ENCODE measurements around the gene RTL1.

RTL1 gene

DNA sequence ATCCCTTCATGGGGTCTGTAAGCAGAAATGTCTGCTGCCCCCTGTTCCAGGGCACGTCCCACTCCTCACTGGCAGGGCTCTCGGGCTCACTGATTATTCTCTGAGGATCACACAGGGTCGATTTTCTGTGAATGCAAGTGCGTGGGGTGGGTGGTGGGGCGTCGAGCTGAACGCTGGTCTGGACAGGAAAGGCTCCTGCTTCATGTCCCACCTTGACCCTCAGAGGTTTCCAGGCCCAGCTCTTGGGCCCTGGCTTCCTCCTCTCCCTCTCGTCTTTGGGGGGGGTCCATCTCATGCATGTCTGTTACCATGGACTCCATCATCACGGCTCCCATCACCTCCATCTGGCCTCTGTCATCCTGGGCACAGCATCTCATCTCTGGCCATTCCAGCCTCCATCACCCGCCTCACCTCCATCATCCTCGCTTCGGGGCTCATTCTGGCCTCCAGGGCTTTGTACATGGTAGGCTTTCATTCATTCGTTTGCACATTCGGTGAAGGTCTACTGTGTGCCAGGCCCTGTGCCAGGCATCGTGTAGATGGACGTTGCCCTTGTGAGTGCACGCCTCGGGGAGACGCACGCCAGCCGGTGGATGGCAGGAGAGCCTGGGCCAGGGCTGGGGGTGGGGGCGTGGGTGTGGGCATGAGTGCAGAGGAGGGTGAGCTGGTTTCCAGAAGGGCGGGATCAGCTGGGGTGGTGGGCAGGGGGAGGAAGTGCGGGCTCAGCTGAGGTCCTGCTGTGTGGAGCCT, 34.7 kb downstream of the RTL1 start:
- H3K9me3 Mint-ChIP-seq: no peaks in the 10 kb centered on the region
- H3K27ac Mint-ChIP-seq: no peak overlapping the region
- no peaks in the 10 kb centered on the region for H3K27me3 Mint-ChIP-seq (ENCODE audit: low read depth)
- H3K4me3 Mint-ChIP-seq: no peak overlapping the region
- H3K36me3 Mint-ChIP-seq (ENCODE audit: low read depth): no peaks in the 10 kb centered on the region
- no peaks in the 10 kb centered on the region for H3K4me1 Mint-ChIP-seq (ENCODE audit: low read depth)

DNA sequence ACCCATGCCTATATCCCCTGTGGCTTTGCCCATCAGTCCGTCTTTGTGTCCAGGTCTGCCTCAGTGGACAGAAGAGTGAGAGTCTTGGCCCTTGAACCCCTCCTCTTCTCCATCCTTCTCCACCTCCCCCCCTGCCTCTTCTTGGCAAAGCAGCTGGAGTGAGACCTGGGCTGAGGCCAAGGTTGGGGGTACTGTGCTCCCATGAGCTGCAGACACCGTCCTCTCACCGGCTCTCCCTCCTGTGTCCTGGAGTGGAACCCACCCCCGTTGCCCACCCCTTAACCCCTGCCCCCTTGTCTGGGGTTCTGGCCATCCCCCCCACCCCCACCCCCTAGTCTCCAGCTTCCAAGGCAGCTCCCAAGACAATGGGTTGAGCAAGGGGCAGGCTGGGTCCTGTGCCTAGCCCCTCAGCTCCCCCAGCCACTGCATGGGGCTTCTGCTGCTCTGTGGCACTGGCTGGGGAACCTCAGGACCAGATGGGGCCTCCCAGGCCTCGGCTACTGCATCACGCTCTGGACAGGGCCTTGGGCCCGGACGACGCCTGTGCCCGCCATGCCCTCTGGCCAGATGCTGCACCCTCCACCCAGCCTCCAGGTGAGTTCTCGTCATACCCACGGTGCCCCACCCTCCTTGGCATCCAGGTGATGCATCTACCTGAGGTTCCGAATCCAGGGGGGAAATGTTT, 35.7 kb downstream of the RTL1 start:
- H3K4me3 Mint-ChIP-seq: no peak overlapping the region
- no peaks in the 10 kb centered on the region for H3K9me3 Mint-ChIP-seq
- no peaks in the 10 kb centered on the region for H3K27me3 Mint-ChIP-seq (ENCODE audit: low read depth)
- H3K36me3 Mint-ChIP-seq (ENCODE audit: low read depth): no peaks in the 10 kb centered on the region
- H3K27ac Mint-ChIP-seq: no peak overlapping the region
- H3K4me1 Mint-ChIP-seq (ENCODE audit: low read depth): no peaks in the 10 kb centered on the region

DNA sequence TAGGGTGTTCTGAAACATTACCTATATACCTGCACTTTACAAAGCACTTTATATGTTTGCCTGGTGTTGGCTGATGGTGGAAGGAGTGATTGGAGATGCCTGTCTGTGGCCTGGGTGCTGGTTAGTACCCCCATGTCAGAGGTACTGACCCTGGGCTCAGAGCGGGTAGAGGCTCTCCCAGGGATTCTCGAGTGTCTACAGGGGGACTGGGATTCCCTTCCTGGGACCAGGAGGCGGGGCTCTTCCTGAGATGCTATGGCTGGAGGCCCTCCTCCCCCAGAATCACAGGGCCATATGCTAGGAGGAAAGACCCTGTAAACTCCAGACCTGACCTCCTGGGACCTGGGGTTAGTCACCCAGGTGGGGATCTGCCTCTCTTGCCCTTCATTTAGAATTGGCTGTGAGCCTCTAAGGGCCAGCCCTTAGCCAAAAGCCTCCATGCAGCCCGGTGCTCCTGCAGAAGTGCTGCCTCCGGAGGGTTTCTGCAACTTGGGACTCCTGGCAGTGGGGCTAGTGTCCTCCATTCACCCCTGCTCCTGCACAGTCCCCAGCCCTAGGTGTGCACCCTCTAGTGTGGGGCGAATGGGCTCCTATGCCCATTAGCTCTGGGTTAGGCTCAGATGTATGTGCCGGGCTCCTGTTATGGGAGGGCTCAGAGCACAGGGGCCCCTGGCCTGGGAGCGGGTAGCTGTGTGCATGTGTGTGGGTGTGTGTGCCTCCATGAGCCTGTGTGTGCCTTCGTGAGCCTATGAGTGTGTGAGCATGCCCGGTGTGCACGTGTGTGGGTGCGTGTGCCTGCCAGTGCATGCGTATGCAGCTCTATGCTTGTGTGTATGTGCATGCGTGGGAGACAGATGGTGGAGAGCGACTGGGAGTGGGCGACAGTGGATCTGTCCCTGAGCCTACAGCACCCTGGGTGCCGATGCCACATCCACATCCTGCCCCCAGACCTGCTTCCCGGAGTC, 36.6 kb downstream of the RTL1 start:
- Mint-ChIP-seq H3K9me3 (no peaks in the 10 kb centered on the region), H3K4me1 (ENCODE audit: low read depth) (no peaks in the 10 kb centered on the region), H3K27me3 (ENCODE audit: low read depth) (no peaks in the 10 kb centered on the region), H3K4me3 (no peak overlapping the region), H3K36me3 (ENCODE audit: low read depth) (no peaks in the 10 kb centered on the region), H3K27ac (no peak overlapping the region)

DNA sequence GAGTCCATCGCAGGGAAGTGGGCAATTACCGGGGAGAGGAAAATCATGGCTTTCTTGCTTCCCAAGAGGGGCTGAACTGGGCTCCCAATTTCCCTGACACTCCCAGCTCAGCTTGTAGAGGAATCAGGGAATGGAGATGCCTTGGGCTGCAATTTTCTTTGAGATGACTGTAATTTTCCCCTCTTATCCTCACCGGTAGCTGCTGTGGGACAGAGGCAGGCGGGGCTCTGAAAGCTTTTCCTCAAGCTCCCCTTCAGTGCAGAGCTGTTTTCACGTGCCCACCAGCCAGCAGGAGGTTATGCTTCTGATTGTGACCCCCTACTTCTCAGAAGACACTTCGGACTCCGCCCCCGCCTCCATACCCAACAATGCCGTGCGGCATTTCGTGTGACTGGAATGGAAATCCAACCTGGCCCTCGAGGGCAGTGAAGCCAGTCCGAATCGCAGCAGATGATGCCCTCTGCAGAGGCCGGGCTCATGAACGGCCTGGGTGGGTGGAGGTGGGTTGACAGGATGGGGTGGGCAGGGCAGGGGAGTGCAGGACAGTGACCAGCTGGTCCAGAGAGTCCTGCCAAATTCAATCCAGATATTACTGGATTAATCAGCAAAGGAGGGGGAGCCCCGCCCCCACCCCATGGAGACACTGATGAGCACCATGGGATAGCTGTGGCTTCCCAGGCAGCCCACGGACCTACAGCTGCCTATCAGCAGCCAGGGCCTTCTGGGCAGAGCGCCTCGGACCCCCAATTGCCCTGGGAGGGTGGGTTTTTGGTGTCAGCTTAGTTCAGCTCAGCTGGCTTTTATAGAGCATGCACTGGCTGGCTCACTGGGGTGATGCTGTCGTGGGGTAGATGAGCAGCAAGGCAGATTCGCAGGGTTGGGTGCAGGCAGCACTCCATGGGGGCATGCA, 37.6 kb downstream of the RTL1 start:
- H3K4me3 Mint-ChIP-seq: no peak overlapping the region
- H3K4me1 Mint-ChIP-seq (ENCODE audit: low read depth): no peaks in the 10 kb centered on the region

DNA sequence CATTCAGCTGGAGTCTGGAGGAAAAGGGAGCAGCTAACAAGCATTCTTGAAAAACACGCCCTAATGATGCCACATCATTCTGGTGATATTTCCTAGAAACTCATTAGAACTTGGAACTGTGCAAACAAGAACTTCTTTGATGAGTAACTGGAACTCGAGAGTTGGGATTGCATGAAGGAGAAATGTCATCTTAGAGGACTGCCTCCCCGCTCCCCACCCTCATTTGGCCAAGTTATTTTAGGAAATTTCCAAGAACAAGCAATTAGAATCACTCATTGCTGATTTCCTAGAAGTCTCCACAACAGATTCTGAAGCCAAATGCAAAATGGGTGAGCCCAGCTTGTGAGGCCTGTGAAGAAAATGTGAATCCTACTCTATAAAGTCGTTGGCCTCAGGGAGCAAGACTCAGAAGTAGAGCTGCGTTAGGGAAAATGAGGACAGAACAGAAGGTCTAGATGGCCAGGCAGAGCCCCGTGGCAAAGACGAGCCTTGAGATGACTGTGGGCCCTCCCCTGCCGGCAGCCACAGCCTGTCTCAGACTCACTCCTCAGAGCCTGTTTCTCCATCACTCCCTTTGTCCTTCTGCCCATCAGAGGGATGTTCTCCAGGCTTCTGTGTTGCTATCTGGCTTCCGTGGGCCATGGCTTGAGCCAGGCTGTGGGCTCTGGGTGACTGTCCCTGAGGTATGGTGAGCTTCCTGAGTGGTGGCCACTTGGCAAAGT, 38.4 kb downstream of the RTL1 start:
- no peaks in the 10 kb centered on the region for H3K9me3 Mint-ChIP-seq
- no peaks in the 10 kb centered on the region for H3K4me1 Mint-ChIP-seq (ENCODE audit: low read depth)
- H3K27ac Mint-ChIP-seq: no peak overlapping the region
- H3K27me3 Mint-ChIP-seq (ENCODE audit: low read depth): no peaks in the 10 kb centered on the region
- no peaks in the 10 kb centered on the region for H3K36me3 Mint-ChIP-seq (ENCODE audit: low read depth)
- no peak overlapping the region for H3K4me3 Mint-ChIP-seq

More for the DNA sequence above, 37.6 kb downstream of the RTL1 start:
- Mint-ChIP-seq H3K9me3 (no peaks in the 10 kb centered on the region), H3K27me3 (ENCODE audit: low read depth) (no peaks in the 10 kb centered on the region), H3K36me3 (ENCODE audit: low read depth) (no peaks in the 10 kb centered on the region), H3K27ac (no peak overlapping the region)

DNA sequence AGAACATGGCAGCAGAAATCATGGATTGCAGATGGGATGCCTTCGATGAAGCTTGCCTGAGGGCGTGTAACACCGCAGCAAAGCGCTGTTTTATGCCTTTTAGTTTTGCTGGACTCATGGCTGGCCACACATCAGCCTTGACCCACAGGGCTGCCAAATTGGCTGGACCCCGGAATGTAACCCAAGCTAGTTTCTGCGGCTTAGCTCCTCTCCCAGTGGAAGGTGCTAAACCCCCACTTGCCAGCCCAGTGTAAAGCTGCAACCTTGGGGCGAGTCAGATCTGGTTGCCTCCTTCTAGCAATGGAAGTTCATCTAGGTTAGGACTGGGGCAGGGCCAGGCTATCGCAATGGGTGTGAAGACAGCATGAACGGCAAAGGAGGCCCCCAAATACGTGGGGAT, 39.3 kb downstream of the RTL1 start:
- no peaks in the 10 kb centered on the region for H3K4me1 Mint-ChIP-seq (ENCODE audit: low read depth)
- no peaks in the 10 kb centered on the region for H3K27me3 Mint-ChIP-seq (ENCODE audit: low read depth)
- H3K9me3 Mint-ChIP-seq: no peaks in the 10 kb centered on the region
- no peak overlapping the region for H3K4me3 Mint-ChIP-seq
- H3K27ac Mint-ChIP-seq: no peak overlapping the region
- H3K36me3 Mint-ChIP-seq (ENCODE audit: low read depth): no peaks in the 10 kb centered on the region

DNA sequence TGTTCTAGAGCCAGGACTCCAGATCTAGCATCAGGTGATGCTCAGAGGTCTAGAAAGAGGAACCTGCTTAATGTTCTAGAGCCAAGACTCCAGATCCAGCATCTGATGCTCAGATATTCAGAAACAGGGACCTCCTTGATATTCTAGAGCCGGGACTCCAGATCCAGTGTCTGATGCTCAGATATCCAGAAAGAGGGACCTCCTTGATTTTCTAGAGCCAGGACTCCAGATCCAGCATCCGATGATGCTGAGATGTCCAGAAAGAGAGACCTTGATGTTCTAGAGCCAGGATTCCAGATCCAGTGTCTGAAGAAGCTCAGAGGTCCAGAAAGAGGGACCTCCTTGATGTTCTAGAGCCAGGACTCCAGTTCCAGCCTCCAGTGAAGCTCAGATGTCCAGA, 40.7 kb downstream of the RTL1 start:
- H3K27me3 Mint-ChIP-seq (ENCODE audit: low read depth): no peaks in the 10 kb centered on the region
- no peaks in the 10 kb centered on the region for H3K4me1 Mint-ChIP-seq (ENCODE audit: low read depth)
- no peaks in the 10 kb centered on the region for H3K36me3 Mint-ChIP-seq (ENCODE audit: low read depth)
- no peak overlapping the region for H3K4me3 Mint-ChIP-seq
- no peak overlapping the region for H3K27ac Mint-ChIP-seq
- no peaks in the 10 kb centered on the region for H3K9me3 Mint-ChIP-seq

DNA sequence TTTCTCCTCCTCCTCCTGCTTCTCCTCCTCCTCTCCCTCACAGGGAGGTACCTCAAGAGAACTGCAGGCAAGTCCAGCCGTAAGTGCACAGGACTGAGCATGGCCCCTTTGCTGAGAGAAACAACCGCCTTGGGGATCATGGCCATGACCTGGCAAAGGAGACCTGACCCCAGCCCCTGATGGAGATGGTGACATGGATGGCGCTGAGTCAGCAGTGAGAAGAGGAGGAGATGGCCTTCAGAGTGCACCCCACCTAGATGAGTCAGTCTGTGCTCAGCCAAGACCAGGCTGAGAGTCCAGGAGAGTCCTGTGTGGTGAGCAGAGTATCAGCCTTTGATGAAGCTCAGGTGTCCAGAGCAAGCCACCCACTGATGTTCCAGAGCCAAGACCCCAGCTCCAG, 41.2 kb downstream of the RTL1 start:
- H3K27ac Mint-ChIP-seq: no peak overlapping the region
- H3K36me3 Mint-ChIP-seq (ENCODE audit: low read depth): no peaks in the 10 kb centered on the region
- H3K27me3 Mint-ChIP-seq (ENCODE audit: low read depth): no peaks in the 10 kb centered on the region
- H3K4me1 Mint-ChIP-seq (ENCODE audit: low read depth): no peaks in the 10 kb centered on the region
- H3K9me3 Mint-ChIP-seq: no peaks in the 10 kb centered on the region
- no peak overlapping the region for H3K4me3 Mint-ChIP-seq

DNA sequence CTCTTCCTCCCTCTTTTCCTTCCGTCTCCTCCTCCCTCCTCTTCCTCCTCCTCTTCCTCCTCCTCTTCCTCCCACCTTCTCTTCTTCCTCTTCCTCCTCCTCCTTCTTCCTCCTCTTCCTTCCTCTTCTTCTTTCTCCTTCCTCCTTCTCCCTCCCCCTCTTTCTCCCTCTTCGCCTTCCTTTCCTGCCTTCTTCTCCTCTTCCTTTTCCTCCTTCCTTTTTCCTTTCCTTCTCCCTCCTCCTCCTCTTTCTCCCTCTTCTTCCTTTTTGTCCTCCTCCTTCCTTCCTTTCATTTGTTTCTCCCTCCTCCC, 41.6 kb downstream of the RTL1 start:
- Mint-ChIP-seq H3K36me3 (ENCODE audit: low read depth) (no peaks in the 10 kb centered on the region), H3K4me1 (ENCODE audit: low read depth) (no peaks in the 10 kb centered on the region), H3K27me3 (ENCODE audit: low read depth) (no peaks in the 10 kb centered on the region), H3K9me3 (no peaks in the 10 kb centered on the region), H3K27ac (no peak overlapping the region), H3K4me3 (no peak overlapping the region)

DNA sequence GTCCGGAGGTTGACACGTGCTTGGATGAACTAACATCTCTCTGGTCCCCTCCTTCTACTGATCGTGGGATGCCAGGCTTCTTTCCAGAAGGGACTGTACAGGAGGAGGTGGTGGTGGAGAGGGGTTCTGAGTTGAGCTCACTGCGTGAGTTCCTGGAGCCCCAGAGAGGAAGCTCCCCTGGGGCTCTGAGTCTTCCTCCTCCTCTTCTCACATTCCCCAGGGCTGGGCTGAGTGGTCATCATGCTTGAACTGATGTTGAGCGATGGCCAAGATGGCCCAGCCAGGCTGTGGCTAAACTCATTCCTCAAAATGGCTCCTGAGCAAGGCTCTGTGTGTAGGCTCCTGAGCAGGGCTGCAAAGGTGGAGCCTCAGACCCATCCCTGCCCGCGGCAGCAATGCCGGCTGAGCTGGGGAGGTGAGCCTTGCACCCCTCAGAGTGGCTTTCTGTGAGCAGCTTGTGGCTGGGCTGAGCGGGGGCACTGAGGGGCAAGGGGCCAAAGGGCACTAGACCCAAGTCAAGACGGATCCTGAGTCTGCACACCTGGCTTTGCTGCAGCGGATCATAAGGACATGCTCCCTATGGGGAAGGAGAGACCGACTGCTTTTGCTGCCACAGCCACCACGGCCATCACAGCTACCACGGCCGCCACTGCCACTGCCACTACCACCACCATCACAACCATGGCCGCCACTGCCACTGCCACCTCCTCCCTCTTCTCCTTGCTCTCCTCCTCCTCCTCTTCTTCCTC, 42.2 kb downstream of the RTL1 start:
- no peak overlapping the region for H3K27ac Mint-ChIP-seq
- no peaks in the 10 kb centered on the region for H3K36me3 Mint-ChIP-seq (ENCODE audit: low read depth)
- H3K4me3 Mint-ChIP-seq: no peak overlapping the region
- no peaks in the 10 kb centered on the region for H3K27me3 Mint-ChIP-seq (ENCODE audit: low read depth)
- no peaks in the 10 kb centered on the region for H3K4me1 Mint-ChIP-seq (ENCODE audit: low read depth)
- no peaks in the 10 kb centered on the region for H3K9me3 Mint-ChIP-seq

DNA sequence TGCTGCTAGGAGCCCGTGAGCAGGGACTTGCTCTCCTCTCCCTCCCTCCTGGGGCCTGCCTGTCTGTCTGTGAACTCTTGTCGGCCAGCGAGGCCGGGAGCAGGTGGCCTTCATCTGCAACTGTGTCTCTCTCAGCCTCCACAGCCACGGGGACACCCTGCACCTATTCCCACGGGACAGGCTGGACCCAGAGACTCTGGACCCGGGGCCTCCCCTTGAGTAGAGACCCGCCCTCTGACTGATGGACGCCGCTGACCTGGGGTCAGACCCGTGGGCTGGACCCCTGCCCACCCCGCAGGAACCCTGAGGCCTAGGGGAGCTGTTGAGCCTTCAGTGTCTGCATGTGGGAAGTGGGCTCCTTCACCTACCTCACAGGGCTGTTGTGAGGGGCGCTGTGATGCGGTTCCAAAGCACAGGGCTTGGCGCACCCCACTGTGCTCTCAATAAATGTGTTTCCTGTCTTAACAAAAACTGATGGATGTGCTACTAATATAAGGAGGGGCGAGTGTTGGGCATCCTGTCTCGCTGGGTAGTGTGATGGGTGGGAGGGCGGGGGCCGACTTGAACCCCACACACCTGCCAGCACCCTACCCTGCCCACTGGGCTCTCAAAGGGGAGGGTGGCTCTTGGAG, 42.9 kb downstream of the RTL1 start:
- Mint-ChIP-seq H3K36me3 (ENCODE audit: low read depth) (no peaks in the 10 kb centered on the region), H3K9me3 (no peaks in the 10 kb centered on the region)

DNA sequence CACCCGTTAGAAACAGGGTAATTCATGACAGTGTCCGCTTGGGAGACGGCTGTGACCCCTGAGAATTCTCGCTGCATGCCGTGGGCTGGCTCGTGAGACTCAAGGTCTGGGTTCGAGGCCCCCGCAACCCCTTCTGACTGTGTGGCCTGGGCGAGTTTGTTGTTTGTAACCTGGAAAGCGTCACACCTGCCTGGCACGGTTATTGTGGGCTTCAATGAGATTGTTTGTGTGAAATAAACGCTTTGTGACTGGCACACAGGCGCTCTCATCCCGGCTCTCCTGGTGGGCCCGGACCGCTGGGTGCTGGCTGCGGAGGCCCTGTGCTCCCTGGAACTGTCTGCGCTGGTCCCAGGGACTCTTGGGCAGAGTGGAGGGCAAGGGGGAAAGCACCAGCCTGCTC, 43.7 kb downstream of the RTL1 start:
- Mint-ChIP-seq H3K4me1 (ENCODE audit: low read depth) (no peaks in the 10 kb centered on the region), H3K36me3 (ENCODE audit: low read depth) (no peaks in the 10 kb centered on the region), H3K4me3 (no peak overlapping the region), H3K9me3 (no peaks in the 10 kb centered on the region), H3K27ac (no peak overlapping the region), H3K27me3 (ENCODE audit: low read depth) (no peaks in the 10 kb centered on the region)

More for the DNA sequence above, 42.9 kb downstream of the RTL1 start:
- Mint-ChIP-seq H3K27me3 (ENCODE audit: low read depth) (no peaks in the 10 kb centered on the region), H3K4me3 (no peak overlapping the region), H3K27ac (no peak overlapping the region), H3K4me1 (ENCODE audit: low read depth) (no peaks in the 10 kb centered on the region)

DNA sequence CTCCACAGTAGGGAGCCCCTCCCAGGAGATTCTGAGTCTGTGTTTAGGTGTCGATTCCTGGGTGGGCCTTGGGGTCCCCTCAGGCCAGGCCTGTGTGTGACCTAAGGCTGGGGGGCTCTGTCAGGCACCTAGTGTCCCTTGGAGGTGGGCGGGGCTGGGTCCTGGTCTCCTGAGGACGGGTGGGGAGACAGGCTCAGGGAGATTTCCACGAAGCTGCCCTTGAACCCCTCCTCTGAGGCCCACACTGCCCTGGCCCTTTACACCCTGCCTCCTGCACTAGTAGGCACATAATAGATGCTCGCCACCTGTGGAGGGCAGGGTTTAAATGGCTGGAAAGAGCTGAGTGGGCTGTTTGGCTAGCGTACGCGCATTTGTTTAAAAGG, 44.7 kb downstream of the RTL1 start:
- Mint-ChIP-seq H3K36me3 (ENCODE audit: low read depth) (no peaks in the 10 kb centered on the region), H3K27me3 (ENCODE audit: low read depth) (no peaks in the 10 kb centered on the region)

More for the DNA sequence above, 44.7 kb downstream of the RTL1 start:
- Mint-ChIP-seq H3K4me3 (no peak overlapping the region), H3K27ac (no peak overlapping the region), H3K9me3 (no peaks in the 10 kb centered on the region), H3K4me1 (ENCODE audit: low read depth) (no peaks in the 10 kb centered on the region)
